OCI-LY1 (cell line): ENCODE data around the gene STK39.

Source experiments
- H2AFZ ChIP-seq: fragments of 200-600 bp; sonication (generic), shearing (Covaris generic); 2 replicates; pipeline ENCODE4 v1.6.0; 2014; ENCODE audit warnings: antibody characterized with exemption, mild to moderate bottlenecking, low read length
- H3F3A ChIP-seq: fragments of 200-600 bp; sonication (generic), shearing (Covaris generic); 2 replicates; pipeline ENCODE4 v1.6.0; 2014; ENCODE audit warnings: mild to moderate bottlenecking, antibody characterized with exemption, low read length, moderate library complexity; ENCODE audit not compliant: insufficient read depth
- H3K27ac ChIP-seq: fragments of 200-600 bp; sonication (generic); 2 replicates; pipeline ENCODE4 v1.5.1; 2014; ENCODE audit warnings: low read length, mixed run types, mild to moderate bottlenecking, low read depth; ENCODE audit not compliant: poor library complexity, severe bottlenecking
- H3K27me3 ChIP-seq: fragments of 200-600 bp; sonication (generic); 2 replicates; pipeline ENCODE4 v1.6.0; 2014; ENCODE audit warnings: antibody characterized with exemption, mild to moderate bottlenecking, low read length, moderate library complexity; ENCODE audit not compliant: insufficient read depth
- H3K36me3 ChIP-seq: fragments of 200-600 bp; sonication (generic); 2 replicates; pipeline ENCODE4 v1.6.1; 2014; ENCODE audit warnings: mild to moderate bottlenecking, antibody characterized with exemption, low read length, moderate library complexity, mixed read lengths; ENCODE audit not compliant: insufficient read depth
- H3K4me1 ChIP-seq: fragments of 200-600 bp; sonication (generic); 2 replicates; pipeline ENCODE4 v1.5.1; 2014; ENCODE audit warnings: mild to moderate bottlenecking, low read length, moderate library complexity; ENCODE audit not compliant: insufficient read depth, severe bottlenecking
- H3K4me2 ChIP-seq: fragments of 200-600 bp; sonication (generic), shearing (Covaris generic); 2 replicates; pipeline ENCODE4 v1.6.1; 2014; ENCODE audit warnings: low read length
- H3K4me3 ChIP-seq: fragments of 200-600 bp; sonication (generic); 2 replicates; pipeline ENCODE4 v1.5.1; 2014; ENCODE audit warnings: low read length, low read depth, mild to moderate bottlenecking, mixed read lengths; ENCODE audit not compliant: poor library complexity, severe bottlenecking
- H3K79me2 ChIP-seq: fragments of 200-600 bp; shearing (Covaris generic); 2 replicates; pipeline ENCODE4 v1.6.1; 2016; ENCODE audit warnings: mixed run types, low read length, mixed read lengths; ENCODE audit not compliant: insufficient read depth
- H3K9ac ChIP-seq: fragments of 200-600 bp; sonication (generic), shearing (Covaris generic); 2 replicates; pipeline ENCODE4 v1.6.1; 2014; ENCODE audit warnings: mild to moderate bottlenecking, low read length, mixed read lengths
- H3K9me2 ChIP-seq: fragments of 200-600 bp; sonication (generic), shearing (Covaris generic); 2 replicates; pipeline ENCODE4 v1.6.1; 2014; ENCODE audit warnings: low read depth, mild to moderate bottlenecking, low read length, mixed read lengths
- H3K9me3 ChIP-seq: fragments of 200-600 bp; shearing (Covaris generic); 2 replicates; pipeline ENCODE4 v1.6.1; 2014; ENCODE audit warnings: low read length, mixed read lengths
- H4K20me1 ChIP-seq: fragments of 200-600 bp; sonication (generic), shearing (Covaris generic); 2 replicates; pipeline ENCODE4 v1.6.0; 2016; ENCODE audit warnings: mild to moderate bottlenecking, low read length; ENCODE audit not compliant: insufficient read depth
- CTCF ChIP-seq: fragments of 200-600 bp; sonication (generic), shearing (Covaris generic); IDR thresholded peaks from 2 replicates; pipeline ENCODE4 v1.5.1; 2017; ENCODE audit warnings: mild to moderate bottlenecking, antibody characterized with exemption, low read length, moderate library complexity, mixed read lengths
- EZH2 ChIP-seq: fragments of 200-600 bp; sonication (generic), shearing (Covaris generic); IDR thresholded peaks from 2 replicates; pipeline ENCODE4 v1.8.0; 2017; ENCODE audit warnings: borderline replicate concordance, mixed run types, mild to moderate bottlenecking, antibody characterized with exemption, low read length, moderate library complexity, mixed read lengths

Gene STK39

GRCh38 chr2:168140892-168141291, 106.5 kb downstream of the STK39 start:
- Histone ChIP-seq H3K4me3 (no peak overlapping the region), H3K4me2 (no peak overlapping the region), H3K36me3 (peaks cover 8% of the 10 kb centered on the region; the same call in 1 of the 2 replicates), H3K9ac (no peak overlapping the region), H4K20me1 (no peaks in the 10 kb centered on the region), H3F3A (no peaks in the 10 kb centered on the region), H3K9me3 (no peaks in the 10 kb centered on the region), H3K4me1 (peaks cover 25% of the 10 kb centered on the region), H2AFZ (no peak overlapping the region), H3K9me2 (no peaks in the 10 kb centered on the region), H3K27ac (no peak overlapping the region), H3K27me3 (no peaks in the 10 kb centered on the region), H3K79me2 (no peaks in the 10 kb centered on the region)
- TF ChIP-seq CTCF (no peak), EZH2 (no peak)

- Histone ChIP-seq H3K4me2 (no peak overlapping the region), H3K36me3 (peaks cover 17% of the 10 kb centered on the region; the same call in 1 of the 2 replicates), H3F3A (no peaks in the 10 kb centered on the region), H3K27ac (no peak overlapping the region), H3K9ac (no peak overlapping the region), H2AFZ (no peak overlapping the region), H3K9me3 (no peaks in the 10 kb centered on the region), H3K79me2 (no peaks in the 10 kb centered on the region), H3K27me3 (no peaks in the 10 kb centered on the region), H3K9me2 (no peaks in the 10 kb centered on the region), H4K20me1 (no peaks in the 10 kb centered on the region), H3K4me1 (peaks cover 25% of the 10 kb centered on the region), H3K4me3 (no peak overlapping the region)
- TF ChIP-seq EZH2 (no peak), CTCF (no peak)
These were observed 107.5 kb downstream of the STK39 start for GRCh38 chr2:168139852-168140251.

GRCh38 chr2:168138901-168139300, 108.5 kb downstream of the STK39 start:
- no peaks in the 10 kb centered on the region for H3K9me3 ChIP-seq
- H3K4me2 ChIP-seq, result no peak overlapping the region
- H3K4me1 ChIP-seq, result peaks cover 25% of the 10 kb centered on the region
- no peak for TF ChIP-seq CTCF
- TF ChIP-seq EZH2, result no peak
- H3K79me2 ChIP-seq, result no peaks in the 10 kb centered on the region
- no peaks in the 10 kb centered on the region for H3K27me3 ChIP-seq
- H4K20me1 ChIP-seq, result no peaks in the 10 kb centered on the region
- no peaks in the 10 kb centered on the region for H3F3A ChIP-seq
- no peak overlapping the region for H3K9ac ChIP-seq
- no peak overlapping the region for H2AFZ ChIP-seq
- H3K9me2 ChIP-seq, result no peaks in the 10 kb centered on the region
- H3K4me3 ChIP-seq, result no peak overlapping the region
- peaks cover 23% of the 10 kb centered on the region; the same call in 1 of the 2 replicates for H3K36me3 ChIP-seq
- H3K27ac ChIP-seq, result peak overlapping the region; percentile 77
